GM23338 (cell line): Measurements from ENCODE around the gene MACF1. TPM values are rescaled to one million over a fixed set of nuclear protein-coding genes. Genes with fewer than 3 reads are reported as not detected.

Source experiments
- ATAC-seq: fragments of 200-7000 bp; cut with Tn5 transposase; 3 replicates; pipeline ENCODE4 v1.9.1; 2020
- DNase-seq: peaks from one replicate; pipeline ENCODE4 v3.0.0-alpha.2; 2015; ENCODE audit warnings: low spot score
- H2AFZ ChIP-seq: fragments of 200-600 bp; sonication (generic); 2 replicates; pipeline ENCODE4 v1.8.0; 2016; ENCODE audit warnings: antibody characterized with exemption, mild to moderate bottlenecking, moderate library complexity
- H3F3A ChIP-seq: fragments of 200-600 bp; sonication (generic); replicated peaks from 2 replicates; pipeline ENCODE4 v1.8.0; 2017; ENCODE audit warnings: antibody characterized with exemption, mixed run types, low read depth
- H3K27ac ChIP-seq: fragments of 200-600 bp; sonication (generic); 2 replicates; pipeline ENCODE4 v1.6.1; 2016; ENCODE audit warnings: low read depth
- H3K27me3 ChIP-seq: fragments of 200-600 bp; sonication (generic); 2 replicates; pipeline ENCODE4 v1.8.0; 2016; ENCODE audit warnings: mild to moderate bottlenecking, mixed run types, moderate library complexity; ENCODE audit not compliant: insufficient read depth
- H3K36me3 ChIP-seq: fragments of 200-600 bp; sonication (generic); 2 replicates; pipeline ENCODE4 v1.8.0; 2016; ENCODE audit warnings: mild to moderate bottlenecking; ENCODE audit not compliant: insufficient read depth
- H3K4me1 ChIP-seq: fragments of 200-600 bp; sonication (generic); 2 replicates; pipeline ENCODE4 v1.8.0; 2016; ENCODE audit warnings: mild to moderate bottlenecking, moderate library complexity; ENCODE audit not compliant: insufficient read depth
- H3K4me2 ChIP-seq: fragments of 200-600 bp; sonication (generic); 2 replicates; pipeline ENCODE4 v1.7.1; 2017; ENCODE audit warnings: mixed run types
- H3K4me3 ChIP-seq: fragments of 200-600 bp; sonication (generic); 2 replicates; pipeline ENCODE4 v1.6.1; 2016; ENCODE audit warnings: mixed run types
- H3K79me2 ChIP-seq: fragments of 200-600 bp; sonication (generic); replicated peaks from 2 replicates; pipeline ENCODE4 v1.8.0; 2017; ENCODE audit warnings: mild to moderate bottlenecking; ENCODE audit not compliant: insufficient read depth
- H3K9me2 ChIP-seq: fragments of 200-600 bp; sonication (generic); 2 replicates; pipeline ENCODE4 v1.8.0; 2017; ENCODE audit not compliant: insufficient read depth
- H4K20me1 ChIP-seq: fragments of 200-600 bp; sonication (generic); replicated peaks from 2 replicates; pipeline ENCODE4 v1.8.0; 2017; ENCODE audit warnings: mild to moderate bottlenecking; ENCODE audit not compliant: insufficient read depth
- H3K27ac Mint-ChIP-seq: 2 replicates; pipeline ENCODE4 v1.8.0; 2020; ENCODE audit warnings: inconsistent platforms, mild to moderate bottlenecking, moderate library complexity, mixed read lengths
- H3K27me3 Mint-ChIP-seq: 3 replicates; pipeline ENCODE4 v1.8.0; 2022; ENCODE audit warnings: low read depth, mild to moderate bottlenecking, moderate library complexity, mixed read lengths, inconsistent platforms; ENCODE audit not compliant: insufficient read depth, poor library complexity
- H3K36me3 Mint-ChIP-seq: 3 replicates; pipeline ENCODE4 v1.8.0; 2021; ENCODE audit warnings: low read depth, mild to moderate bottlenecking, inconsistent platforms, moderate library complexity, mixed read lengths
- H3K4me1 Mint-ChIP-seq: 3 replicates; pipeline ENCODE4 v1.8.0; 2020; ENCODE audit warnings: mild to moderate bottlenecking, inconsistent platforms, mixed read lengths
- H3K4me3 Mint-ChIP-seq: 3 replicates; pipeline ENCODE4 v1.8.0; 2021; ENCODE audit warnings: moderate library complexity, mild to moderate bottlenecking, inconsistent platforms, mixed read lengths
- H3K9me3 Mint-ChIP-seq: 3 replicates; pipeline ENCODE4 v1.8.0; 2020; ENCODE audit warnings: moderate library complexity, mild to moderate bottlenecking, inconsistent platforms, mixed read lengths
- CREB1 ChIP-seq: fragments of 250-450 bp; sonication (Bioruptor Pico); IDR thresholded peaks from 2 replicates; pipeline ENCODE4 v1.5.0; 2020; ENCODE audit warnings: low read depth, mild to moderate bottlenecking, moderate library complexity
- CTCF ChIP-seq, 2 experiments: fragments of 200-600 bp in 1 of 2; sonication (generic) in 1 of 2; conservative IDR thresholded peaks; 2 replicates each; pipeline versions ENCODE4 v1.5.1 to v1.6.1; 2016 to 2017; ENCODE audit warnings: antibody characterized with exemption in 2 of 2, low read depth in 2 of 2, mild to moderate bottlenecking in 2 of 2, moderate library complexity in 1 of 2
- ETS1 ChIP-seq: IDR thresholded peaks from 2 replicates; pipeline ENCODE4 v1.6.1; 2016; ENCODE audit warnings: antibody characterized with exemption
- EZH2phosphoT487 ChIP-seq: fragments of 200-600 bp; sonication (generic); IDR thresholded peaks from one replicate; pipeline ENCODE4 v1.8.1; 2018; ENCODE audit warnings: antibody characterized with exemption; ENCODE audit not compliant: unreplicated experiment
- JUNB ChIP-seq: IDR thresholded peaks from one replicate; pipeline ENCODE4 v1.6.1; 2016; ENCODE audit warnings: antibody characterized with exemption; ENCODE audit not compliant: unreplicated experiment
- NANOG ChIP-seq: IDR thresholded peaks from 2 replicates; pipeline ENCODE4 v1.6.1; 2016; ENCODE audit warnings: antibody characterized with exemption, borderline replicate concordance
- POLR2AphosphoS5 ChIP-seq: IDR thresholded peaks from 2 replicates; pipeline ENCODE4 v1.6.1; 2016; ENCODE audit warnings: antibody characterized with exemption, low read depth
- REST ChIP-seq: IDR thresholded peaks from one replicate; pipeline ENCODE4 v1.6.1; 2018; ENCODE audit warnings: antibody characterized with exemption; ENCODE audit not compliant: unreplicated experiment
- STAT1 ChIP-seq: IDR thresholded peaks from one replicate; pipeline ENCODE4 v1.6.1; 2016; ENCODE audit warnings: antibody characterized with exemption; ENCODE audit not compliant: unreplicated experiment
- ZNF114 ChIP-seq: fragments of 250-450 bp; sonication (Bioruptor Pico); IDR thresholded peaks from 2 replicates; pipeline ENCODE4 v1.5.0; 2020; ENCODE audit warnings: mild to moderate bottlenecking, moderate library complexity
- ZNF331 ChIP-seq: fragments of 250-450 bp; sonication (Bioruptor Pico); IDR thresholded peaks from 2 replicates; pipeline ENCODE4 v1.5.0; 2020; ENCODE audit warnings: low read depth, mild to moderate bottlenecking, moderate library complexity
- polyA plus RNA-seq: library from polyadenylated mRNA; unstranded; fragments of >200 nt; fragmentation: Nextera tagmentation; extraction: Ambion mirVana; gene quantifications from 2 replicates; pipeline ENCODE4 v1.2.1, GENCODE V29; 2016
- total RNA-seq: library from RNA; depleted of rRNA; stranded (reverse); fragments of >200 nt; shearing (Covaris generic); gene quantifications from 2 replicates; pipeline ENCODE4 v1.2.3, GENCODE V29; 2014

Gene MACF1
- total and polyA plus RNA-seq, 2 experiments from 2014 or later: 104 to 399 TPM

GRCh38 chr1:39277879-39278278 is 73.4 kb downstream of the MACF1 start (continued):
- no peak for TF ChIP-seq ETS1
- no peak for TF ChIP-seq JUNB
- no peak for TF ChIP-seq EZH2phosphoT487
- no peak for TF ChIP-seq CTCF (conservative IDR thresholded peaks at IDR 0.05; ENCODE audit: low read depth in 2 of 2)
- no peak for TF ChIP-seq REST
- no peak for TF ChIP-seq POLR2AphosphoS5
- TF ChIP-seq CREB1 (CRISPR knock-in tag): no peak
- TF ChIP-seq ZNF114 (CRISPR knock-in tag): no peak
- TF ChIP-seq STAT1: no peak
- TF ChIP-seq NANOG: no peak
- no peak for TF ChIP-seq ZNF331

- H3K4me3 ChIP-seq: no peak overlapping the region
- ATAC-seq (peak; percentile 40; the same call in 2 of the 3 replicates), DNase-seq (no peak)
- H4K20me1 ChIP-seq: peaks cover 4% of the 10 kb centered on the region
- H3K27me3 ChIP-seq: no peaks in the 10 kb centered on the region
- no peak overlapping the region for H2AFZ ChIP-seq
- H3K4me1 ChIP-seq: peaks cover 19% of the 10 kb centered on the region
- H3K9me3 Mint-ChIP-seq: no peaks in the 10 kb centered on the region
- H3F3A ChIP-seq: 0 out of 2 replicates have a peak, but pooled peaks cover 3% of the 10 kb centered on the region
- H3K36me3 ChIP-seq: peaks cover 49% of the 10 kb centered on the region
- H3K9me2 ChIP-seq: no peaks in the 10 kb centered on the region
- peak overlapping the region; percentile 90 for H3K27ac Mint-ChIP-seq
- H3K79me2 ChIP-seq: peaks cover 47% of the 10 kb centered on the region
- H3K4me2 ChIP-seq: no peak overlapping the region
- H3K27me3 Mint-ChIP-seq: no peaks in the 10 kb centered on the region
- H3K36me3 Mint-ChIP-seq: peaks cover 51% of the 10 kb centered on the region
- TF ChIP-seq ZNF114 (CRISPR knock-in tag): no peak
- H3K27ac ChIP-seq: peak overlapping the region; percentile 72
- peaks cover 26% of the 10 kb centered on the region for H3K4me1 Mint-ChIP-seq
- no peak overlapping the region for H3K4me3 Mint-ChIP-seq
Measured at GRCh38 chr1:39282537-39283216, 78.2 kb downstream of the MACF1 start.
